Left renal cortex interstitium (tissue), 4 donors: Measurements from ENCODE around the gene RNF112. TPM values are rescaled to one million over a fixed set of nuclear protein-coding genes. Genes with fewer than 3 reads are reported as not detected.
"Not testable (repeated sequence)": the region's sequence is repeated elsewhere in the genome, so short reads cannot be mapped to it uniquely, and the experiment has no call there.

Experiments
- DNase-seq, 4 donors: peaks; one replicate each; pipeline ENCODE4 v3.0.0-alpha.2; 2013; ENCODE audit warnings: low read depth in 4 of 4, low spot score in 2 of 4, missing footprints in 1 of 4
- polyA plus RNA-seq, 4 donors: library from polyadenylated mRNA; unstranded; fragments of 120-200 nt; gene quantifications; one replicate each; pipeline ENCODE4 v1.2.1, GENCODE V29; 2013; ENCODE audit not compliant: insufficient read length in 4 of 4

Gene RNF112
- polyA plus RNA-seq, 4 donors: 0.96 to 1.7 (median 1.1) TPM

DNA sequence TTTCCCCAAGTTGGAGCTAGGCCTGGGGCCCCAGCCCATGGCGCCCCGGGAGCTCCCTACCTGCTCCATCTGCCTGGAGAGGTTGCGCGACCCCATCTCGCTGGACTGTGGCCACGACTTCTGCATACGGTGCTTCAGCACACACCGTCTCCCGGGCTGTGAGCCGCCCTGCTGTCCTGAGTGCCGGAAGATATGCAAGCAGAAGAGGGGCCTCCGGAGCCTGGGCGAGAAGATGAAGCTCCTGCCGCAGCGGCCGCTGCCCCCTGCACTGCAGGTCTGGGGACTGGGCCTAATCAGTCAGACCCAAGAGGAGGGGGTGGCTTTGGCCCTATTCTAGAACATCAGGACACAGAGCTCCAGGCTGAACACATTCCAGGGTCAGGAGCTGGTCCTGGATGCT, 1.5 kb downstream of the RNF112 start:
- no peak for DNase-seq

DNA sequence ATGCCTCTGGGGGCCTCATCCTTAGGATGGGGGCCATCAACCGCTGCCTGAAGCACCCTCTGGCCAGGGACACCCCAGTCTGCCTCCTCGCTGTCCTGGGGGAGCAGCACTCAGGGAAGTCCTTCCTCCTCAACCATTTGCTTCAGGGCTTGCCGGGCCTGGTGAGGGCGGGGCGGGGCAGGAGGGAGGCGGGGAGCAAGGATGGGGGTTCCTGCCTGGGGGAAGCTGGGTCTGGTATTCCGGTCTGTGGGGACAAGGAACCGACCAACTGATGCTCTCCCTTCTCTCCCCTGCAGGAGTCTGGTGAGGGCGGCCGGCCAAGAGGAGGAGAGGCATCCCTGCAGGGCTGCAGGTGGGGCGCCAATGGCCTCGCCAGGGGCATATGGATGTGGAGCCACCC, 2.0 kb downstream of the RNF112 start:
- DNase-seq: no peak

DNA sequence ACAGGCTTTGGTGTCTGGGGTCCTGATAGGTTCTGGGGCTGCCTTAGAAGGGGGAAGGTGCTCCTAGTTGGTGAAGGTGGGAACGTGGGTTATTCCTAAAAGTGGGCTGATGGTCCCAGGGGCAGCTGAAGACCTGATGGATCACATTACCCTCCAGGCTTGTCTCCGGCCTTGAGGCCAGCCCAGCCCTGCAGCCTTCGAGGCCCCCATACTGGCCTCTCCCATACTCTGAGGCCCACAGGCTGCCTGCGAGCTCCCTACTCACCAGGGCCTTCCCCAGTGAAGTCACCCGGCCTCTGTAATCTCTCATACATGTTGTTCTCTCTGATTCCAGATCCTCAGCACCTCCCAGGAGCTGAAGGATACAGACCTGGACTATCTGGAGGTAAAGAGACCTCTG, 2.7 kb downstream of the RNF112 start:
- DNase-seq: no peak

DNA sequence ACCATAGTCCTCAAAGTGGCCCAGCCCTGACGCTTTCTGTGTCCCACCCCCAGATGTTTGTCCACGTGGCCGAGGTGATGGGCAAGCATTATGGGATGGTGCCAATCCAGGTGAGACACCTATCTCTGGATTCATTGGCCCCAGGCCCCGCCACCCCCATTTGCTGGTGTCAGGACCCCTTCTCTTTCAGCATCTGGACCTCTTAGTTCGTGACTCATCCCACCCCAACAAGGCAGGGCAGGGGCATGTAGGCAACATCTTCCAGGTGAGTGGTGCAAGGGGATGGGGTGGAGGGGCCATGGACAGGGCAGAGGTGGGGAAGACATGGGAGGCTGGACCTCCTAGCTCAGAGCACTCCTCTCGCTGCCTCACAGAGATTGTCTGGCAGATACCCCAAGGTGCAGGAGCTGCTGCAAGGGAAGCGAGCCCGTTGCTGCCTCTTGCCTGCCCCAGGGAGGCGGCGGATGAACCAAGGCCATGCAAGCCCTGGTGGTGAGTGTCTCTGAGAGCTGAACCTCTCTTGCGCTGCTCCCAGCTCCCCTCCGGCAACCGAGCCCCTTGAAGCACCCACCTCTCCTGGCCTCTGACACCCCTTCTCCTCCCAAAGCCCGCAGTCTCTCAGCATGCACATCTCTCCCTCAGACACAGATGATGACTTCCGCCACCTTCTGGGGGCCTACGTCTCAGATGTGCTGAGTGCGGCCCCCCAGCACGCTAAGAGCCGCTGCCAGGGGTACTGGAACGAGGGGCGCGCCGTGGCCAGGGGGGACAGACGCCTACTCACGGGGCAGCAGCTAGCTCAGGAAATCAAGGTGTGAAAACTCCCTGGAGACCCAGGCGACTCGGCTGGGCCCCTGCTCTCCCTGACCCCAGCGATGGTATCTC, 3.6 kb downstream of the RNF112 start:
- no peak for DNase-seq

DNA sequence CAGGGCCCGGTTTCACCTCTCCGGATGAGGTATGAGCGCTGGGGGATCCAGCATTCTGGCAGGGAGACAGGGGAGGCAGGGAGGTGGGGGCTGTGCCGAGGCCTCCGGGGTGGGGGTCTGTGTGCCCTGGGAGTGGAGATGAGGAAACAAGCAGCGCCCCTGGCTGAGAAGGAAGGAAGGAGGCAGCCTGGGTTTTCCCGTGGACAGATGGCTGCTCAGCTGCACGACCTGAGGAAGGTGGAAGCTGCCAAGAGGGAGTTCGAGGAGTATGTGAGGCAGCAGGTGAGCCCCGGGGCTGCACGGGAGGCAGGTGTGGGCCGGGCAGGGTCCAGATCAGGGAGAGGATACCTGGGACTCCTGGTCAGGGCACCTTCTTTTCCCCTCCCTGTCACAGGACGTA, 4.3 kb downstream of the RNF112 start:
- DNase-seq: no peak

DNA sequence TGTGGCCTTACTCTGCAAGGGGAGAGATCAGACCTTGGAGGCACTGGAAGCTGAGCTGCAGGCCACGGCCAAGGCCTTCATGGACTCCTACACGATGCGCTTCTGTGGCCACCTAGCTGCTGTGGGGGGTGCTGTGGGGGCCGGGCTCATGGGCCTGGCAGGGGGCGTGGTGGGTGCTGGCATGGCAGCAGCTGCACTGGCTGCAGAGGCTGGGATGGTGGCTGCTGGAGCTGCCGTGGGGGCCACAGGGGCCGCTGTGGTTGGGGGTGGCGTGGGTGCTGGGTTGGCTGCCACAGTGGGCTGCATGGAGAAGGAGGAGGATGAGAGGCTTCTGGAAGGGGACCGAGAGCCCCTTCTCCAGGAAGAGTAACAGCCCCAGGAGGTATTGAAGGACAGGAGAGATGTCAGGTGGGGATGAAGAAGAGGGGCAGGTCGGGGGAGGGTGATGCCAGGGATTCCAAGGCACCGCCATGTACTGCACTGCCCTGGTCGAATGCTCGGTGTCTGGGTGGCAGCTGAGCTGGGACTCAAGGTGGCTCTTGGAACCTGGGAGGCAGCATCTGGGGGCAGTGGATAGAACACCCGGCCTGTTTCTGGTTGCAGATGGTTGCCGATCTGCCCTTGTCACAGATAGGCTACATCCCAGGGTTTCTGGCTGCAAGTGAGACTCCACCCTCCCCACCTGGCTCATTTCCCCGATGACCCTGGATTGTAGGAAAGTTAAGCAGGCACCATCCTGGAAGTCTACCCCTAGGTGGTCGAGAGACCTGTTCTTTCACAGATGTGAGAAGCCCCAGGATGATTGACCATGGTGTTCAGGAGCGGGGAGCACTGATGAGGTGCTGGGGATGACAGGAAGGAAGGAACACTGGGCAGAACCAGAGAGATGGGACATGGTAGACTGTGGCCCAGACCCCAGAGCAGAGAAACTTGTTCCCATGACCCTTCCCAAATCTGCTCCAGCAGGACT, 5.1 kb downstream of the RNF112 start:
- no peak for DNase-seq

DNA sequence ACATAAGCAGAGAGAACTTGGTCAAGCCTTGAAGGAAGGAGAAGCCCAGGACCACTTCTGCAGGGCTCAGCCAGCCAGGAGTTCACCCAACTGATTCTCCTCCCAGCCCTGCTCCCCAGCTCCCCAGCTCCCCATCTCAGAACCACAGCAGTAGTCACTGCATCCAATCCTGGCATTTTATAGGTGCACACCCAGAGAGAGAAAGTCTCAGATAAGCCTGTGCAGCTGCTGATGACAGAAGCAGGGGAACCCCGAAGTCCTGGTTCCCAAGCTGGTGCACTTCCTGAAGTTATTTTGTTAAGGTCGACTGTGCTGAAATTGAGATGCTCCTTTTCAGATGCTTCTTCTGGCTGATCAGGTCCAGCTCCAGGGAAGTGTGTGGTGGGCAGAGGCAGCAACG, 6.6 kb downstream of the RNF112 start:
- DNase-seq: no peak

DNA sequence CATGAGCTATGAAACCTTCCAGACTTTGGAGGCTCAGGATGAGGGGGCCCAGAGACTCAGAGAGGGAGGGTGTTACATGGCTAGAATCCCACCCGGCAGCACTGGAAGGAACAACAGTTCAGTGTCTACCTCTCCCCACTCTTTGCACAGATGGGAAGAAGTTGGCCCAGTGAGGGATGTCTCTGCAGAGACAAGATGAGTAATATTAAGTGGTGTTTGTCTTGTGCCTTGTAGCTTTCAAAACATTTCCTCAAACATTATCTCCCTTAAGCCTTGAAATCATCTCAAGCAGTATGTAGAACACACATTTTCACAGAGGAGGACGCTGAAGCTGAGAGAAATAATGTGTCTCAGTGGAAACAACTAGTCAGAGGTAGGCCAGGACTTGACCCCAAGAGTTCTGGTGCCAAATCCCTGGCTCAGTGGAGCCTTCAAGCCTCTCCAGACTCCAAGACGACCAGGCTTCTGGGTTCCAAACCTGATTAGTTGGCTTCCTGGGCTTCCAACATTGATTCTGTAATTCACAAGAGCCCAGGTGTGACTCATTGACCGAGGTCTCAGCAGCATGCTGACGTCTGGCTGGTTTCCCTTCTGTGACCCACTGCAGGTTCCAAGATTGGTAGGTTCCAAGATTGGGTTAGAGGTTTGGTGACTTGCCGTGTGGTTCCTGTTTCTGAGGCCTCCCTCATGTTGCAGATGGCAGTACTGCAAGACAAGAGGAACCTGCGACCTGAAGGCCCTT, 7.4 kb downstream of the RNF112 start:
- DNase-seq: no peak

DNA sequence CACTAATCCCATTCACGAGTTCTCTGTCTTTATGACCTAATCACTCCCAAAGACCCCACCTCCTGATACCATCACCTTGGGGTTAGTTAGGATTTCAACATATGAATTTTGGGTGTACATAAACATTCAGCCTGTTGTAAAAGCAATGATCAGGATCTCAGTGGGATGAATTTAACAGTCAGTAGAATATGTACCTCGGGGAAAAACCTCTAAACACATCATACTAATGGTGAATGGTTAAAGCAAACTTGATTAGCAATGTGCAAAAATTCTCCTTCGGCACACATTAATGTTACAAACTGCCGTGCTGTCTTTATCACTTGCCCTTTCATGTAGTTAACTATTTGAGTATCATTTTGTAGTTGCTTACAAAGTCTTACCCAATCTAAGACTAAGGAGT, 10.2 kb downstream of the RNF112 start:
- no peak for DNase-seq

DNA sequence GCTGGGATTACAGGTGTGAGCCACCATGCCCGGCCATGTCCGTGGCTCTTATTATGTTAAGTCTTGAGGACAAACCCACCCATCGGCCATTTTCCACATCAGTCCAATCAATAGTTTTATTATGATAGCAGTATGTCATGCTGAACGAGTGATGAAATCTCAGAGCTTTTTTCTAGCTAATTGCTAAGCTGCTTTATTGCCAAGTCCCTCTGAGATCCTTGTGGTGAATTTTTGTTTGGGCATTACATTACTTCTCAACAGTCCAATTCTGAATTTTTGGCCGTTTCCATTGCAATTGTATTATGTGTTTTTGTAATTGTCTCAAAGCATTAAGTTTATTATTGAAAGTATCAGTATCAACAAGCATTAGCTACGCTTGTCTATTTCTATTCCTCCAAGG, 10.9 kb downstream of the RNF112 start:
- DNase-seq: no peak

DNA sequence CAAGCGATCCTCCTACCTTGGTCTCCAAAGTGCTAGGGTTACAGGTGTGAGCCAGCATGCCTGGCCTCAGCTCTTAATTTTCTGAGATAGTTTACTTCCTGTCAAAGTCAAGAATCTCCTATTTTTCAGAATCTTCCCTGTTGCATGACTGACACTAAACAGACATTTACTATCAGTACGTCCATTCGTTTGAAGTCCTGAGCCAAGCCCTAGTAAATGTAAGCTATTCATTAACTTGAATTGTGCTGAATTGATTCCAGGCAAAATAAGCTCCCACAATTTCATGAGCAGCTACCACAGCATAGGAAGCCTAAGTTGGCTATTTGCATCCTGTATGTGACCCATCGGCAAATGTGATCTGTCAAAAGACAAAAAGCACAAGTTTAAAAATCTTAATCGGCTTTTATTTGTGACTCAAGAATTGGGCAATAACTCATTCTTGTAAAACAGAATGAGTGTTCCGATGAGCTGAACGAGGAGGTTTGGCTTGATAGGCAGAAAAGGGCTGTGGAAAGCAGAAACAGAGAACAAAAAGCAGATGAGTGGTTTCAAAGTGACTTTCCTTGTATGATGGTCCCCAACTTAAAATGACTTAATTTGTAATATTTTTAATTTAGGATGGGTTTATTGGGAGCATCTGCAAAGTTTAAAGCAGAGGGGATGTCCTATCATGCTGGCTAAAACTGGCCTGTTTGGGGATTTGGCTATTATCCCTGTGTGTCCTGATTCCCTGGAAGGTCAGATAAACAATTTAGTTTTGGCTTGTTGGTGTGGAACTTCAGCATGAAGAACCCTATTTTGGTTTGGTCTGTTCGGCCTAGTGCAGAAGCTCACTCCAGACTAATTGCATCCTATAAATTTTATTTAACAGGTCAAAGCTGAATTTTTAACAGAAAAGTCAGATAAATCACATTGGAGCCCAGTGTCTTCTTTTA, 14.2 kb downstream of the RNF112 start:
- peak in 1 of 4 donors; percentile 28 for DNase-seq

DNA sequence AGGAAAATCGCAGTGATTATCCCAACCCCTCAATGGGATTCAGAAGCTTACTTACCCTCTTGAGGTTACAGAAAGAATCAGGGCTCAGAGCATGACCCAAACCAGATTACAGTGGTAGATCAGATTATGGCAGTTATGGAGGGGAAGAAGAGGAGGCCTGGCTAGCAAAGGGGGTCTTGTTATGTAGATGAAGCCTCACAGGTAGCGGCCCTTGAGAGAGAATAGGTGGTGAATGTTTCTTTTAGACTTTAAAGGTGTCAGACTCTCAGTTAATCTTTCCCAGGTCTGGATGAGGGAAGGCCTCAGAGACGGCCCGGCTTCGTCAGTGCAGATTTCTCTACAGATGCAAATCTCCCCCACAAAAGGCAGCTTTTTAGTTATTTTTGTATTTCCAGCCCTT, 15.6 kb downstream of the RNF112 start:
- no peak for DNase-seq

DNA sequence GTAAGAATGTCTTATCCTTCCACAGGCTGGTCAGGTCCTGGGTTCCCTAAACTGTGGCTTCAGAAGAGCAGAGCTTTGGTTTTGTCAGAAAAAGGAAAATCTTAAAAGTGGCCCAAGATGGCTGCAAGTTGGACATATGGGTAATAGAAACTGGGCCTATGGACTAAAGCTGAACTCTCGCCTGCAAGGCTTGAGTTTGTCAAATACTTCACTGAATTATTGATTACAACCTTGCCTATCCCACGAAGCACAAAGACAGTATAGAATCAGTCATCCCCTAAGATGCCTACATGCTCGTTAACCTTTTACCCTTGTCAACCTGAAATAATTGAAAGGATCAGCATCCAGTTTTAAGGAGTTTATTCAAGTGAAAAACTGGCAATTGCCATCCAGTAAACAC, 20.7 kb downstream of the RNF112 start:
- no peak for DNase-seq

DNA sequence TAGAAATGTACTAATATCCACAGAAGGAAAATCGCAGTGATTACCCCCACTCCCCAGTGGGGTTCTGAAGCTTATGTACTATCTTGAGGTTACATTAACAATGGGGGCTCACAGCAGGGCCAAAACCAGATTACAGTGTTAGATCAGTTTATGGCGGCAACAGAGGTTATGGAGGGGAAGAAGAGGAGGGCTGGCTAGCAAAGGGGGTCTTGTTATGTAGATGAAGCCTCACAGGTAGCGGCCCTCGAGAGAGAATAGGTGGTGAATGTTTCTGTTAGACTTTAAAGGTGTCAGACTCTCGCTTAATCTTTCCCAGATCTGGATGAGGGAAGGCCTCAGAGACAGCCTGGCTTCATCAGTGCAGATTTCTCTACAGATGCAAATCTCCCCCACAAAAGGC, 22.2 kb downstream of the RNF112 start:
- no peak for DNase-seq

DNA sequence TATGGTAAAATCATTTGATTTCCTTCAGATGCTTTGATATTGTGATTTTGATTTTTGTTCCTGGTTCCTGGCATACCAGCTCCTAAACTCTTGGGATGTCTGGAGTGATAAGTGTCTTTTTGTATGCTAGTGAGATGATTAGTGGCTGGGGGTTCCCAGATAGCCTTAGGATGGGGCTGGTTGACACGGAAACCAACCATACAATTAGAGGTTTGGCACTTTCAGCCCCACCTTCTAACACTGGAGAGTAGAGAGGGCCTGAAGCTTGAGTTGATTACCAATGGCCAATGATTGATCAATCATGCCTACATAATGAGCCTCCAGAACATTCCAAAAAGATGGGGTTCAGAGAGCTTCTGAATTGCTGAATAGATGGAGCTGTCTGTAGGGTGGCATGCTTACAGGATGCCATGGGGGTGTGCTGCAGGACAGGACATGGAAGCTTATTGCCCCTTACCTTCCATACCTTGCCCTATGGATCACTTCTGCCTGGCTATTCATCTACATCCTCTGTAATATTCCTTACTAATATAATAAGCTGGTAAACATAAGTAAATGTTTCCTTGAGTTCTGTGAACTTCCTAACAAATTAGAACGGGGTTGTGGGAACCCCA, 22.8 kb downstream of the RNF112 start:
- no peak for DNase-seq

DNA sequence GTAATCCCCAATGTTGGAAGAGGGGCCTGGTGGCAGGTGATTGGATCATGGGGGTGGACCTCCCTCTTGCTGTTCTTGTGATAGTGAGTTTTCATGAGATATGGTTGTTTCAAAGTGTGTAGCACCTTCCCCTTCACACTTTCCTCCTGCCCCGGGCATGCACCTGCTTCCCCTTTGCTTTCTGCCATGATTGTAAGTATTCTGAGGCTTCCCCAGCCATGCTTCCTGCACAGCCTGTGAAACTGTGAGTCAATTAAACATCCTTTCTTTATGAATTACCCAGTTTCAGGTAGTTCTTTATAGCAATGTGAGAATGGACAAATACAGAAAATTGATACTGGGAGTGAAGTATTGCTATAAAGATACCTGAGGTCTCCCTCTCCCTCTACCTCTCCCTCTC, 29.4 kb downstream of the RNF112 start:
- no peak for DNase-seq

DNA sequence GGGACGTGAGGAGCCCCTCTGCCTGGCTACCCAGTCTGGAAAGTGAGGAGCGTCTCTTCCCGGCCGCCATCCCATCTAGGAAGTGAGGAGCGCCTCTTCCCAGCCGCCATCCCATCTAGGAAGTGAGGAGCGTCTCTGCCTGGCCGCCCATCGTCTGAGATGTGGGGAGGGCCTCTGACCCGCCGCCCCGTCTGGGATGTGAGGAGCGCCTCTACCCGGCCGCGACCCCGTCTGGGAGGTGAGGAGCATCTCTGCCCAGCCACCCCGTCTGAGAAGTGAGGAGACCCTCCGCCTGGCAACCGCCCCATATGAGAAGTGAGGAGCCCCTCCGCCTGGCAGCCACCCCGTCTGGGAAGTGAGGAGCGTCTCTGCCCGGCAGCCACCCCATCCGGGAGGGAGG, 30.3 kb downstream of the RNF112 start:
- DNase-seq: not testable (repeated sequence)

DNA sequence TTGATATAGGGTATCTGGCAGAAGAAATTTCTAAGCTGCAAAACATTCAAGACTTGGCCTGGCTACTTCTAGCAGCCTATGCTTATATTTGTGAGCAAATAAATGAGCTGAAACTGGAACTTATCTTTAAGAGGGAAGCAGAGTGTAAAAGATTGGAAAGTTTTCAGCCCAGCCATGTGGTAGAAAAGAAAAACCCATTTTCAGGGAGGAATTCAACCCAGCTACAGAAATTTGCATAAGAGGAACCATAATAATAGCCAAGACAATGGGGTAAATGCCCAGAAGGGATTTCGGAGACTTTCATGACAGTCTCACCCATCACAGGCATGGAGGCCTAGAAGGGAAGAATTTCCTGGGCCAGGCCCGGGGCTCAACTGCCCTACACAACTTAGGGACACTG, 31.7 kb downstream of the RNF112 start:
- no peak for DNase-seq

DNA sequence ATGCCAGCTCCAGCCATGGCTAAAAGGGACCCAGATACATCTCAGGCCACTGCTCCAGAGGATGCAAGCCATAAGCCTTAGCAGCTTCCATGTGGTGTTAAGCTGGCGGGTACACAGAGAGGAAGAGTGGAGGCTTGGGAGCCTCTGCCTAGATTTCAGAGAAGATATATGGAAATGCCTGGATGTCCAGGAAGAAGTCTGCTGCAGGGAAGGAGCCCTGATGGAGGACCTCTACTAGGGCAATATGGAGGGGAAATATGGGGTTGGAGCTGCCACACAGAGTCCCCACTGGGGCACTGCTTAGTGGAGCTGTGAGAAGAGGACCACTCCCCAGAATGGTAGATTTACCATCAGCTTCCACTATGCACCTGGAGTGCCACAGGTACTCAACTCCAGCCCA, 32.1 kb downstream of the RNF112 start:
- DNase-seq: no peak
